UCSD-AML1 (cell line): ENCODE measurements around the gene TOR2A.

Experiments
- DNase-seq: peaks from one replicate; lab custom pipeline; 2025; ENCODE audit not compliant: unreplicated experiment; lab: John Stamatoyannopoulos, UW

Gene TOR2A

GRCh38 chr9:127744398-127745110, 9.5 kb upstream of the TOR2A start:
- DNase-seq: no peak

- no peak for DNase-seq
Observed at GRCh38 chr9:127742435-127743088, 7.5 kb upstream of the TOR2A start.

GRCh38 chr9:127741831-127742434, 6.8 kb upstream of the TOR2A start:
- DNase-seq: no peak

GRCh38 chr9:127739614-127740330, 4.7 kb upstream of the TOR2A start:
- no peak for DNase-seq

- no peak for DNase-seq
Observed at GRCh38 chr9:127738666-127739065, 3.6 kb upstream of the TOR2A start.

- DNase-seq: no peak
Observed at GRCh38 chr9:127735530-127736185, 564 bp upstream of the TOR2A start.

- DNase-seq: no peak
Observed at GRCh38 chr9:127734247-127734746, 797 bp downstream of the TOR2A start.

GRCh38 chr9:127733614-127734013, 1.5 kb downstream of the TOR2A start:
- DNase-seq: no peak

- no peak for DNase-seq
Observed at GRCh38 chr9:127732444-127732843, 2.6 kb downstream of the TOR2A start.

GRCh38 chr9:127731938-127732337, 3.2 kb downstream of the TOR2A start:
- DNase-seq: no peak

GRCh38 chr9:127730799-127731410, 4.2 kb downstream of the TOR2A start:
- no peak for DNase-seq

- DNase-seq: no peak
Observed at GRCh38 chr9:127730262-127730661, 4.8 kb downstream of the TOR2A start.

- no peak for DNase-seq
Observed at GRCh38 chr9:127729522-127730256, 5.4 kb downstream of the TOR2A start.

GRCh38 chr9:127728808-127729207, 6.3 kb downstream of the TOR2A start:
- no peak for DNase-seq

GRCh38 chr9:127726871-127727270, 8.2 kb downstream of the TOR2A start:
- DNase-seq: no peak

GRCh38 chr9:127724012-127724411, 11.1 kb downstream of the TOR2A start:
- no peak for DNase-seq

- DNase-seq: peak; percentile 19
Observed at GRCh38 chr9:127723444-127723843, 11.7 kb downstream of the TOR2A start.

GRCh38 chr9:127723013-127723412, 12.1 kb downstream of the TOR2A start:
- no peak for DNase-seq

GRCh38 chr9:127722055-127722745, 12.9 kb downstream of the TOR2A start:
- DNase-seq: no peak
